GM23338 (cell line): ENCODE results near the gene COL9A2.

Experiments
- CREB1 ChIP-seq: fragments of 250-450 bp; sonication (Bioruptor Pico); IDR thresholded peaks from 2 replicates; pipeline ENCODE4 v1.5.0; 2020; ENCODE audit warnings: low read depth, mild to moderate bottlenecking, moderate library complexity
- EZH2 ChIP-seq: fragments of 200-600 bp; sonication (generic); IDR thresholded peaks from one replicate; pipeline ENCODE4 v1.8.0; 2017; ENCODE audit warnings: antibody characterized with exemption, mild to moderate bottlenecking, low read depth; ENCODE audit not compliant: unreplicated experiment
- EZH2phosphoT487 ChIP-seq: fragments of 200-600 bp; sonication (generic); IDR thresholded peaks from one replicate; pipeline ENCODE4 v1.8.1; 2018; ENCODE audit warnings: antibody characterized with exemption; ENCODE audit not compliant: unreplicated experiment
- POLR2AphosphoS5 ChIP-seq: IDR thresholded peaks from 2 replicates; pipeline ENCODE4 v1.6.1; 2016; ENCODE audit warnings: antibody characterized with exemption, low read depth
- STAT1 ChIP-seq: IDR thresholded peaks from one replicate; pipeline ENCODE4 v1.6.1; 2016; ENCODE audit warnings: antibody characterized with exemption; ENCODE audit not compliant: unreplicated experiment
- ZNF114 ChIP-seq: fragments of 250-450 bp; sonication (Bioruptor Pico); IDR thresholded peaks from 2 replicates; pipeline ENCODE4 v1.5.0; 2020; ENCODE audit warnings: mild to moderate bottlenecking, moderate library complexity
- ZNF331 ChIP-seq: fragments of 250-450 bp; sonication (Bioruptor Pico); IDR thresholded peaks from 2 replicates; pipeline ENCODE4 v1.5.0; 2020; ENCODE audit warnings: low read depth, mild to moderate bottlenecking, moderate library complexity
- TF ChIP-seq, protein P1 (sequence below), 2 experiments: fragments of 200-600 bp in 1 of 2; sonication (generic) in 1 of 2; conservative IDR thresholded peaks; 2 replicates each; pipeline versions ENCODE4 v1.5.1 to v1.6.1; 2016 to 2017; ENCODE audit warnings: antibody characterized with exemption in 2 of 2, low read depth in 2 of 2, mild to moderate bottlenecking in 2 of 2, moderate library complexity in 1 of 2
- TF ChIP-seq, protein P2 (sequence below): IDR thresholded peaks from one replicate; pipeline ENCODE4 v1.6.1; 2018; ENCODE audit warnings: antibody characterized with exemption; ENCODE audit not compliant: unreplicated experiment
- TF ChIP-seq, protein P3 (sequence below): IDR thresholded peaks from 2 replicates; pipeline ENCODE4 v1.6.1; 2016; ENCODE audit warnings: antibody characterized with exemption
- TF ChIP-seq, protein P4 (sequence below): fragments of 250-450 bp; sonication (Bioruptor Pico); IDR thresholded peaks from 2 replicates; pipeline ENCODE4 v1.5.0; 2020; ENCODE audit warnings: mild to moderate bottlenecking, moderate library complexity

DNA sequence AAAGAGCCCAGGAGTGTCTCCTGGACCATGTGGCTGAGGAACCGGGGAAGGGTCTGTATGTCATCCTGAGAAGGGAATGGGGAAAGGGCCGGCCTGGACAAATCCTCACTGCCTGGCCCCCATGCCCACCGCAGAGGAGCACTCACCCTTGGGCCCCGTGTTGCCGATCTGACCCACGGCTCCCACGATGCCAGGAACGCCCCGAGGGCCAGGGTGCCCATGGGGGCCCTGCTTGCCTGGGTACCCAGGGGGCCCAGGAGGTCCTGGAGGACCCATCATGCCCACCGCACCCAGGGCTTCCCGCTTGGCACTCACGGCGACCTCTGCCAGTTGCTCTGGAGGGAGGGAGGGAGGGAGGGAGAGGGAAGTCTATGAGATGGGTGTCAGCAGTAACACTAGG, 14.6 kb downstream of the COL9A2 start:
- TF ChIP-seq CREB1, result no peak
- no peak for TF ChIP-seq POLR2AphosphoS5
- TF ChIP-seq, protein P1, sequence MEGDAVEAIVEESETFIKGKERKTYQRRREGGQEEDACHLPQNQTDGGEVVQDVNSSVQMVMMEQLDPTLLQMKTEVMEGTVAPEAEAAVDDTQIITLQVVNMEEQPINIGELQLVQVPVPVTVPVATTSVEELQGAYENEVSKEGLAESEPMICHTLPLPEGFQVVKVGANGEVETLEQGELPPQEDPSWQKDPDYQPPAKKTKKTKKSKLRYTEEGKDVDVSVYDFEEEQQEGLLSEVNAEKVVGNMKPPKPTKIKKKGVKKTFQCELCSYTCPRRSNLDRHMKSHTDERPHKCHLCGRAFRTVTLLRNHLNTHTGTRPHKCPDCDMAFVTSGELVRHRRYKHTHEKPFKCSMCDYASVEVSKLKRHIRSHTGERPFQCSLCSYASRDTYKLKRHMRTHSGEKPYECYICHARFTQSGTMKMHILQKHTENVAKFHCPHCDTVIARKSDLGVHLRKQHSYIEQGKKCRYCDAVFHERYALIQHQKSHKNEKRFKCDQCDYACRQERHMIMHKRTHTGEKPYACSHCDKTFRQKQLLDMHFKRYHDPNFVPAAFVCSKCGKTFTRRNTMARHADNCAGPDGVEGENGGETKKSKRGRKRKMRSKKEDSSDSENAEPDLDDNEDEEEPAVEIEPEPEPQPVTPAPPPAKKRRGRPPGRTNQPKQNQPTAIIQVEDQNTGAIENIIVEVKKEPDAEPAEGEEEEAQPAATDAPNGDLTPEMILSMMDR (conservative IDR thresholded peaks at IDR 0.05; ENCODE audit: low read depth in 2 of 2), result no peak
- TF ChIP-seq, protein P2, sequence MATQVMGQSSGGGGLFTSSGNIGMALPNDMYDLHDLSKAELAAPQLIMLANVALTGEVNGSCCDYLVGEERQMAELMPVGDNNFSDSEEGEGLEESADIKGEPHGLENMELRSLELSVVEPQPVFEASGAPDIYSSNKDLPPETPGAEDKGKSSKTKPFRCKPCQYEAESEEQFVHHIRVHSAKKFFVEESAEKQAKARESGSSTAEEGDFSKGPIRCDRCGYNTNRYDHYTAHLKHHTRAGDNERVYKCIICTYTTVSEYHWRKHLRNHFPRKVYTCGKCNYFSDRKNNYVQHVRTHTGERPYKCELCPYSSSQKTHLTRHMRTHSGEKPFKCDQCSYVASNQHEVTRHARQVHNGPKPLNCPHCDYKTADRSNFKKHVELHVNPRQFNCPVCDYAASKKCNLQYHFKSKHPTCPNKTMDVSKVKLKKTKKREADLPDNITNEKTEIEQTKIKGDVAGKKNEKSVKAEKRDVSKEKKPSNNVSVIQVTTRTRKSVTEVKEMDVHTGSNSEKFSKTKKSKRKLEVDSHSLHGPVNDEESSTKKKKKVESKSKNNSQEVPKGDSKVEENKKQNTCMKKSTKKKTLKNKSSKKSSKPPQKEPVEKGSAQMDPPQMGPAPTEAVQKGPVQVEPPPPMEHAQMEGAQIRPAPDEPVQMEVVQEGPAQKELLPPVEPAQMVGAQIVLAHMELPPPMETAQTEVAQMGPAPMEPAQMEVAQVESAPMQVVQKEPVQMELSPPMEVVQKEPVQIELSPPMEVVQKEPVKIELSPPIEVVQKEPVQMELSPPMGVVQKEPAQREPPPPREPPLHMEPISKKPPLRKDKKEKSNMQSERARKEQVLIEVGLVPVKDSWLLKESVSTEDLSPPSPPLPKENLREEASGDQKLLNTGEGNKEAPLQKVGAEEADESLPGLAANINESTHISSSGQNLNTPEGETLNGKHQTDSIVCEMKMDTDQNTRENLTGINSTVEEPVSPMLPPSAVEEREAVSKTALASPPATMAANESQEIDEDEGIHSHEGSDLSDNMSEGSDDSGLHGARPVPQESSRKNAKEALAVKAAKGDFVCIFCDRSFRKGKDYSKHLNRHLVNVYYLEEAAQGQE, result no peak
- TF ChIP-seq EZH2, result no peak
- no peak for TF ChIP-seq EZH2phosphoT487
- TF ChIP-seq STAT1, result no peak
- TF ChIP-seq, protein P3, sequence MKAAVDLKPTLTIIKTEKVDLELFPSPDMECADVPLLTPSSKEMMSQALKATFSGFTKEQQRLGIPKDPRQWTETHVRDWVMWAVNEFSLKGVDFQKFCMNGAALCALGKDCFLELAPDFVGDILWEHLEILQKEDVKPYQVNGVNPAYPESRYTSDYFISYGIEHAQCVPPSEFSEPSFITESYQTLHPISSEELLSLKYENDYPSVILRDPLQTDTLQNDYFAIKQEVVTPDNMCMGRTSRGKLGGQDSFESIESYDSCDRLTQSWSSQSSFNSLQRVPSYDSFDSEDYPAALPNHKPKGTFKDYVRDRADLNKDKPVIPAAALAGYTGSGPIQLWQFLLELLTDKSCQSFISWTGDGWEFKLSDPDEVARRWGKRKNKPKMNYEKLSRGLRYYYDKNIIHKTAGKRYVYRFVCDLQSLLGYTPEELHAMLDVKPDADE, result no peak
- TF ChIP-seq, protein P4, sequence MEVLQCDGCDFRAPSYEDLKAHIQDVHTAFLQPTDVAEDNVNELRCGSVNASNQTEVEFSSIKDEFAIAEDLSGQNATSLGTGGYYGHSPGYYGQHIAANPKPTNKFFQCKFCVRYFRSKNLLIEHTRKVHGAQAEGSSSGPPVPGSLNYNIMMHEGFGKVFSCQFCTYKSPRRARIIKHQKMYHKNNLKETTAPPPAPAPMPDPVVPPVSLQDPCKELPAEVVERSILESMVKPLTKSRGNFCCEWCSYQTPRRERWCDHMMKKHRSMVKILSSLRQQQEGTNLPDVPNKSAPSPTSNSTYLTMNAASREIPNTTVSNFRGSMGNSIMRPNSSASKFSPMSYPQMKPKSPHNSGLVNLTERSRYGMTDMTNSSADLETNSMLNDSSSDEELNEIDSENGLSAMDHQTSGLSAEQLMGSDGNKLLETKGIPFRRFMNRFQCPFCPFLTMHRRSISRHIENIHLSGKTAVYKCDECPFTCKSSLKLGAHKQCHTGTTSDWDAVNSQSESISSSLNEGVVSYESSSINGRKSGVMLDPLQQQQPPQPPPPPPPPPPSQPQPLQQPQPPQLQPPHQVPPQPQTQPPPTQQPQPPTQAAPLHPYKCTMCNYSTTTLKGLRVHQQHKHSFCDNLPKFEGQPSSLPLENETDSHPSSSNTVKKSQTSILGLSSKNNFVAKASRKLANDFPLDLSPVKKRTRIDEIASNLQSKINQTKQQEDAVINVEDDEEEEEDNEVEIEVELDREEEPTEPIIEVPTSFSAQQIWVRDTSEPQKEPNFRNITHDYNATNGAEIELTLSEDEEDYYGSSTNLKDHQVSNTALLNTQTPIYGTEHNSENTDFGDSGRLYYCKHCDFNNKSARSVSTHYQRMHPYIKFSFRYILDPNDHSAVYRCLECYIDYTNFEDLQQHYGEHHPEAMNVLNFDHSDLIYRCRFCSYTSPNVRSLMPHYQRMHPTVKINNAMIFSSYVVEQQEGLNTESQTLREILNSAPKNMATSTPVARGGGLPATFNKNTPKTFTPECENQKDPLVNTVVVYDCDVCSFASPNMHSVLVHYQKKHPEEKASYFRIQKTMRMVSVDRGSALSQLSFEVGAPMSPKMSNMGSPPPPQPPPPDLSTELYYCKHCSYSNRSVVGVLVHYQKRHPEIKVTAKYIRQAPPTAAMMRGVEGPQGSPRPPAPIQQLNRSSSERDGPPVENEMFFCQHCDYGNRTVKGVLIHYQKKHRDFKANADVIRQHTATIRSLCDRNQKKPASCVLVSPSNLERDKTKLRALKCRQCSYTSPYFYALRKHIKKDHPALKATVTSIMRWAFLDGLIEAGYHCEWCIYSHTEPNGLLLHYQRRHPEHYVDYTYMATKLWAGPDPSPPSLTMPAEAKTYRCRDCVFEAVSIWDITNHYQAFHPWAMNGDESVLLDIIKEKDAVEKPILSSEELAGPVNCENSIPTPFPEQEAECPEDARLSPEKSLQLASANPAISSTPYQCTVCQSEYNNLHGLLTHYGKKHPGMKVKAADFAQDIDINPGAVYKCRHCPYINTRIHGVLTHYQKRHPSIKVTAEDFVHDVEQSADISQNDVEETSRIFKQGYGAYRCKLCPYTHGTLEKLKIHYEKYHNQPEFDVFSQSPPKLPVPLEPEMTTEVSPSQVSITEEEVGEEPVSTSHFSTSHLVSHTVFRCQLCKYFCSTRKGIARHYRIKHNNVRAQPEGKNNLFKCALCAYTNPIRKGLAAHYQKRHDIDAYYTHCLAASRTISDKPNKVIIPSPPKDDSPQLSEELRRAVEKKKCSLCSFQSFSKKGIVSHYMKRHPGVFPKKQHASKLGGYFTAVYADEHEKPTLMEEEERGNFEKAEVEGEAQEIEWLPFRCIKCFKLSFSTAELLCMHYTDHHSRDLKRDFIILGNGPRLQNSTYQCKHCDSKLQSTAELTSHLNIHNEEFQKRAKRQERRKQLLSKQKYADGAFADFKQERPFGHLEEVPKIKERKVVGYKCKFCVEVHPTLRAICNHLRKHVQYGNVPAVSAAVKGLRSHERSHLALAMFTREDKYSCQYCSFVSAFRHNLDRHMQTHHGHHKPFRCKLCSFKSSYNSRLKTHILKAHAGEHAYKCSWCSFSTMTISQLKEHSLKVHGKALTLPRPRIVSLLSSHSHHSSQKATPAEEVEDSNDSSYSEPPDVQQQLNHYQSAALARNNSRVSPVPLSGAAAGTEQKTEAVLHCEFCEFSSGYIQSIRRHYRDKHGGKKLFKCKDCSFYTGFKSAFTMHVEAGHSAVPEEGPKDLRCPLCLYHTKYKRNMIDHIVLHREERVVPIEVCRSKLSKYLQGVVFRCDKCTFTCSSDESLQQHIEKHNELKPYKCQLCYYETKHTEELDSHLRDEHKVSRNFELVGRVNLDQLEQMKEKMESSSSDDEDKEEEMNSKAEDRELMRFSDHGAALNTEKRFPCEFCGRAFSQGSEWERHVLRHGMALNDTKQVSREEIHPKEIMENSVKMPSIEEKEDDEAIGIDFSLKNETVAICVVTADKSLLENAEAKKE (CRISPR knock-in tag), result no peak
- TF ChIP-seq ZNF114 (CRISPR knock-in tag), result no peak
- TF ChIP-seq ZNF331, result no peak
